Measurements from ENCODE around the gene NUP133.

DNA sequence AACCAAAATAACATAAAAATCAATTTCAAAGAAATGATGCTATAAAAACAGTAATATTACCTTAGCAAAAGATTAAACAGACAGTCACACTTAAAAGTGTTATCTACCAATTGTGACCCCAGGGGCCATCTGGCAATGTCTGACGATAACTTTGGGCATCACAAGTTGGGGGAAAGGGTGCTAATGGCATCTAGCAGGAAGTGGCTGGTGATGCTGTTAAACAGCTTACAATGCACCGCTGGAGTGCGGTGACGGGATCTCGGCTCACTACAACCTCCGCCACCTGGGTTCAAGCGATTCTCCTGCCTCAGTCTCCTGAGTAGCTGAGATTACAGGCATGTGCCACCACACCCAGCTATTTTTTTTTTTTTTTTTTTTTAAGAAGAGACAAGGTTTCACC lies 27.6 kb downstream of the NUP133 start:
- TF ChIP-seq EP300 (IDR thresholded peaks at IDR 0.05), result no peak
- TF ChIP-seq, protein P1, sequence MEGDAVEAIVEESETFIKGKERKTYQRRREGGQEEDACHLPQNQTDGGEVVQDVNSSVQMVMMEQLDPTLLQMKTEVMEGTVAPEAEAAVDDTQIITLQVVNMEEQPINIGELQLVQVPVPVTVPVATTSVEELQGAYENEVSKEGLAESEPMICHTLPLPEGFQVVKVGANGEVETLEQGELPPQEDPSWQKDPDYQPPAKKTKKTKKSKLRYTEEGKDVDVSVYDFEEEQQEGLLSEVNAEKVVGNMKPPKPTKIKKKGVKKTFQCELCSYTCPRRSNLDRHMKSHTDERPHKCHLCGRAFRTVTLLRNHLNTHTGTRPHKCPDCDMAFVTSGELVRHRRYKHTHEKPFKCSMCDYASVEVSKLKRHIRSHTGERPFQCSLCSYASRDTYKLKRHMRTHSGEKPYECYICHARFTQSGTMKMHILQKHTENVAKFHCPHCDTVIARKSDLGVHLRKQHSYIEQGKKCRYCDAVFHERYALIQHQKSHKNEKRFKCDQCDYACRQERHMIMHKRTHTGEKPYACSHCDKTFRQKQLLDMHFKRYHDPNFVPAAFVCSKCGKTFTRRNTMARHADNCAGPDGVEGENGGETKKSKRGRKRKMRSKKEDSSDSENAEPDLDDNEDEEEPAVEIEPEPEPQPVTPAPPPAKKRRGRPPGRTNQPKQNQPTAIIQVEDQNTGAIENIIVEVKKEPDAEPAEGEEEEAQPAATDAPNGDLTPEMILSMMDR (IDR thresholded peaks at IDR 0.05), result no peak
